ENCODE results near the gene RHEB.

Gene RHEB

GRCh38 chr7:151501676-151502075, 18.0 kb downstream of the RHEB start:
- no peak for DNase-seq

DNA sequence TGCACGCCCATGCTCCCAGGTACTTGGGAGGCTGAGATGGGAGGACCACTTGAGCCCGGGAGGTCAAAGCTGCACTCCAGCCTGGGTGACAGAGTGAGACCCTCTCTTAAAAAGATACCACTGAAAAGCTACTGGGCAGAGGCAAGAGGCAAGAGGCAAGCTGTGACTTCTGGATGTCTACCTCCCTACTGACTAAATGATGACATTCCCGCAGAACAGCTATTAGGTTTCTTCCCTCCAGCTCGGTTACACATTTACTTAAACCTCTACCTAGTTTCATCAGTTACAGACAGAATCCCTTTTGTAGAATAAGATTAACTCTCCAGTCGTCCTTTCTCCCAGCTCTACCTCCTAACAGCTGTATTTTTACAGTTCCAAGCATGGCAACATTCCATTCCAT, 21.2 kb downstream of the RHEB start:
- DNase-seq: no peak

GRCh38 chr7:151497306-151497871, 22.3 kb downstream of the RHEB start:
- no peak for DNase-seq

GRCh38 chr7:151495360-151495759, 24.3 kb downstream of the RHEB start:
- no peak for DNase-seq

DNA sequence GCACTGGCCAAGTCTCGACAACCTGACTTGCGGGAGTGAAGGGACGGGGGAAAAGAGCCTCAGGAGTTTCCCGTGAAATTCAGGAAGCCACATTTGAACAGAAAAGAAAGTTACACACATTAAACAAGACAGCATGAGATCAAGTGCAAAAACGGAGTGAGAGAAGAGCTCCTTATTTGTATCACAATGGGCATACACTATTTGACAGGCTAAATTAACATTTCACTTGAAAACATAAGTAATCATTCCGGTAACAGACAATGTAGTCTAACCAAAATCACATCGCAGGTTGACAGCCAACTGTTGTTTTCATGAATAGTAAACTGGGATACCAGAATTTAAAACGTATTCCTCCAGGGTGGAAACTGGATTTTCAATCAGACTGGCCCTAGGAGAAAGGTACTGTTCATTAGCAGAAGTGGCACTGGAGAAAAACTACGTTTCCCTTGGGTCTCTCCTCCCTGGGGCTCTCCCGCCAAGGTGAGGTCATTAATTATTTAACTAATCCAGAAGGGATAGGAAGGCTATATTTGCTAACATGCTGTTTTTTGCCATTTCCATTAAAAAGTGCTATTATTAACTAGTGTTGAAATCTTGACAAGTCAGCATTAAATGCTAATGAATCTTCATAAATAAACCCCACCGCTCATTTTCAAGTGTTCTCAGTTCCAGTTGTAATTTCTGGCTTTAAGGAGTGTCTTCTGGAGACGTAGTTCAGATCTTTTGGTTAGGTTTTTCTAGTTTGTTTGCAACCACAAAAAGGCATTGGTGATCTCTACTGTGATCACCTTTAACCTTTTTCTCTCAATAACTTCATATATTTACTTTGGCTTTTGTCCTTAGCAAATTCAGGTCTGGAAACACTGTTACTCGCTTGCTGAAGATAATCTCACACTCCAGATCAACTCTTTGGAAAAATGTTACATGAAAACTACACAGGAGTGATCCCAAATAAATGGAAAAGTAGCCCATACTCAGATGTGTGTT, 25.1 kb downstream of the RHEB start:
- DNase-seq: no peak

DNA sequence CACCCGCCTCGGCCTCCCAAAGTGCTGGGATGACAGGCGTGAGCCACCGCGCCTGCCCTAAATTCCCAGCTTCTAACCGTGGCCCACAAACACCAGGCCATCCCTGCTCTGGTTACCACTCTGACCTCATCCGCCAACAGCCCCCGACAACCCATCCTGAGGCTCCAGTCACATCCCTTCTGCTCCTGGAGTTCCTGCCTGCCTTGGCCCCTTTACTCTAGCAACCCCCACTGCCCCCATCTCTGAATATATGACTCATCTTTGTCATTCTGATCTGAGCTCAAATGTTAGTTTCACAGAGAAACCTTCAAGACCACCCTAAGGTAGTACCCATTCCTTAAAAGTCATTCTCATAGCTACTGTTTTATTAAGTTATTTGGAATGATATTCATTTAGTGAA, 26.6 kb downstream of the RHEB start:
- no peak for DNase-seq

DNA sequence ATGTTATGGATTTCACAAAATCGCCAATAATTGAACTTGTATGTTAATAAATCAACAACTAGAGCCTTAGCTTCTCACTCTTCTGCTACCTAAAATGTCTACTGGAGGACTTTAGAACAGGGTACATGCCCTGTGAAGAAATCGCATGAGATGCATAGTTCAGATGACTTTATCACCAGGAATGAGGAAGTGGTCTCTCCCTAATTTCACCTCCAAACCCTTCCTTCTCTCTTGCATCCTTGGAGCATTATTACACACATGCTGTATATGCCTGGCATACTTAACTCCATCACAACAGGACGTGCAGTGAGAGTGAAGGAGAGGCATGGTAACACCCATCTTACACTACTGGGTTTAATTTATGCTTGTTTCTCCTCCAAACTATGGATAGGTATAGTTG, 27.8 kb downstream of the RHEB start:
- DNase-seq: no peak

DNA sequence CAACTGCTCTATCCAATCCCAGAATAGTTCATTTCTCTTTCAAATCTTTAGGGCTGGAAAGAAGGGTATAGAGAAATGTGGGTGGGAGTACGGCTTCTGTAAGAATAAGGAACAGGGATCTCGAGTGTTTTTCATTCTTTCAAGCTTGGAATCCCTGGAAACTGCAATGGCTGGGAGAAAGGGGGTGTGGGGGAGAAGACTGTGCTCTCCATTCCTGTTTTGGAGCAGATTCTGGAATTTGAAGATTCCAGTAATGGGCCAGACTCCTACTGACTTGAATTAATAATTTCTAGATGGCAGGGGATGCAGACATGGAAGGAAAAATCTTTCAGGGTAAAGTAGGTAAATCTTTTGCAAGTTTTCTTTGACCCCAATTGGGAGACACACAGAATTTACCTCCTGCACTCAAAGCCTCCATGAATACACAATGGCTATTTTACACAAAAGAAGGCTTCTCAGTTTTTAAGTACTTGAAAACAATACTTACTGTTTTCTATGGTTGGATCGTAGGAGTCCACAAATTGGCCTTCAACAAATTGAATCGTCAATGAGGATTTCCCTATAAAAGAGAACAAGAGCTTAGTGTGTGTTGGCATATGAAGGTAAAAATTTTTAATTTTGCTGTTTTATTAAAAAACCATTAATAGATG, 29.1 kb downstream of the RHEB start:
- DNase-seq: no peak

DNA sequence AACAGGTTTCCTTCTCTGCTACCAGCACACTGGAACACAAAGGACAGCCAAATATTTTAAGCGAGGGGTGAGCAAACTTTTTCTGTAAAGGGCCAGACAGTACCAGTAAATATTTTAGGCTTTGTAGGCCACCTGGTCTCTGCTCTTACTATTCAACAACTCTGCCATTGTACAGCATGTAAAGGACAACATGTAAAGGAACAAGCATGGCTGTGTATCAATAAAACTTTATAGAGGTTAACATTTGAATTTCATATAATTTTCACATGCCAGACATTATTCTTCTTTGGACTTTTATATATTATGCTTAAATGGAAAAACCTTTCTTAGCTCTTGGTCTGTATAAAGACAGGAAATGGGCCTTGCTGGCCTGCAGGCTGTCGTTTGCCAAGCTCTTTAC, 30.2 kb downstream of the RHEB start:
- no peak for DNase-seq

- DNase-seq: no peak
Measured at GRCh38 chr7:151488096-151488495, 31.6 kb downstream of the RHEB start.

GRCh38 chr7:151487228-151487627, 32.5 kb downstream of the RHEB start:
- DNase-seq: no peak

GRCh38 chr7:151486074-151486473, 33.6 kb downstream of the RHEB start:
- no peak for DNase-seq

DNA sequence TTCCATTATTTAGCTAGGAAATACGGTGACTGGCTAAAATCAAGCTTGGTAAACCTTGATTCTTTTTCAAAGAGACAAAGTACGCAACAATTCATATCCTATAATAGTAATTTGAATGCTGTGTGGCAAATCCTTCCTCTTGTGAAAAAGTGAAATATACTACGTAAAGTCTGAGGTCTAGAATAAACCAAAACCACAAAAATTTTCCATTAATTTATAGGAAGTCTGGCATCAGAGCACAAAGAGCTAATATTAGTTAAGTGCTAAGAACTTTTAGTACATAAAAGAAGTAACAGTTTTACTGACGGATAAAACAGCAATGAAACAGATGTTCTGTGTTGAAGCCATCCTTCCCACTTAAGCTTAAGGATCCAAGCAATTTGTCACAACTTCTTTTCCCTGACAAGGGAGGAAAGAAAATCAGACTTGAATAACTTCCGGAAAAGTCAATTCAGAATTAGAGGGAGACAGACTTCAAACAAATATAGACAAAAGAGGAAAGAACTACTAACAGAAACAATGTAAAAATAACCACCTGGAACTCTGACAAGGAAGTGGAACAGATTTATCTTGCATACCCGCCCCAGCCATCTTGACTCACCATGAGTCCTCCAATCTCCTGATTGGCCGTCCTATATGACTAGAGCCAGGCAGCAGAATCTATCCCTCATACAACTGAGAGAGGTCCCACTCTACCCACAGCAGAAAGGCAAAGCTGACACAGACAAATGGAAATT, 34.6 kb downstream of the RHEB start:
- DNase-seq: peak; percentile 43

DNA sequence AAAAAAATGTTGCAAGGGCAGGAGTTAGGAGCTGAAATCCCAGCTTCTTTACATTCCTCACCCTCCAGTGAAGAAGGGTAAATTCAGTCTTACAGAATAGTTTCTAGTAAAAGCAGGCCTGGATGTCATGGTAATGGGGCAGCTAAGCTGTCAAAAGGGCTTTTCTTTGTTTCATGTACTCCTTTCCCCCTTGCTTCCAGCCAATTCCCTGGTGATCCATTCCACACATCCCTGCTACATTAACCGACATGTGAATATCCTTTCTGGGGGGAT, 36.0 kb downstream of the RHEB start:
- no peak for DNase-seq

GRCh38 chr7:151482883-151483710, 36.6 kb downstream of the RHEB start:
- no peak for DNase-seq

DNA sequence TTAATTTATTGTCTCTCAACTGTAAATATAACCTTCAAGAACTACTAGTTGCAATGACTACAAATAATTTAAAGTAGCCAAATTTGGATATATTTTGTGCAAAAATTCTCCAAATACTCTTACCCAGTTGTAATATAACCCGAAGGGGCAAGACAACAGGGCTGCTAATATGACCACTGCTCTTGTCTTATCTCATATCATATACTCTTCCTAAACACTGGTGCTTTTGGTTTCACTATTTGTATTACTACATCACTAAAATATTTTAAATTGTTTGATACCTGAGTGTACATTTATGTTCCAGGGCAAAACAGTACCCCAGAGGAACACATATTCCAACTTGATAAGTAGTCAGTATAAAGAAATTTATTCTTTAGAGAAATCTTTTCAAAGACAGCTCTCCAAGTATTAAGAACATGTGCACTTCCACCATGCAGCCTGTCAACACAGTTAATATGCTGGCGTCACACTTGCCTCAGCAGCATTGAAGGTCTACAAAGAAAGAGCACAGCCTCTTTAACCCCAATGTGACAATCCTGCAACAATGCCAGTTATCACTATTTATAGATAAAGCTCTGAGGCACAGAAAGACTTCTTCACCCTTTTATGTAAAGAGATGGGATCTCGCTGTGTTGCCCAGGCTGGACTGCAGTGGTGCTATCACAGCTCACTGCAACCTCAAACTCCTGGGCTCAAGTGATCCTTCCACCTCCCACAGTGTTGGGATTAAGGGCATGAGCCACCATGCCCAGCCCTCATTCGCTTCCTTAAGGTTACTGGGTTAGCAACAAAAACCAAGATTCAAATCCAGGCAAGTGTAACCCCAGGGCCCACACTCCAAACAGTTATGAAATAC, 37.8 kb downstream of the RHEB start:
- DNase-seq: no peak

GRCh38 chr7:151477867-151478266, 41.8 kb downstream of the RHEB start:
- no peak for DNase-seq

GRCh38 chr7:151472644-151473380, 46.9 kb downstream of the RHEB start:
- DNase-seq: no peak

GRCh38 chr7:151470711-151471110, 49.0 kb downstream of the RHEB start:
- DNase-seq: no peak

- no peak for DNase-seq
Measured at GRCh38 chr7:151469281-151469680, 50.4 kb downstream of the RHEB start.

Measured in stimulated activated CD8-positive, alpha-beta memory T cell treated with anti-CD3 and anti-CD28 coated beads, Interleukin-4, amount 100 ng/mL, for 48 hours (primary cell).